Epithelial cell of esophagus (primary cell): ENCODE data around the gene ANXA11.

ENCODE experiments used
- DNase-seq: peaks from one replicate; pipeline ENCODE4 v3.0.0; 2010; ENCODE audit warnings: low read depth
- H3K4me3 ChIP-seq: 2 replicates; pipeline ENCODE4 v1.5.1; 2011; ENCODE audit warnings: mild to moderate bottlenecking, low read length, control low read depth
- CTCF ChIP-seq: IDR thresholded peaks from 2 replicates; pipeline ENCODE4 v1.5.1; 2011; ENCODE audit warnings: low read depth, mild to moderate bottlenecking, low read length, control low read depth, inconsistent platforms; ENCODE audit not compliant: insufficient read depth; ENCODE audit errors: missing control alignments

ANXA11 gene

GRCh38 chr10:80167471-80168161 is 37.7 kb downstream of the ANXA11 start:
- no peak overlapping the region for H3K4me3 ChIP-seq
- DNase-seq: no peak
- no peak for TF ChIP-seq CTCF

- no peak for TF ChIP-seq CTCF
- no peak overlapping the region for H3K4me3 ChIP-seq
- no peak for DNase-seq
Measured at GRCh38 chr10:80166581-80167470, 38.5 kb downstream of the ANXA11 start.

GRCh38 chr10:80165173-80165572 is 40.2 kb downstream of the ANXA11 start:
- TF ChIP-seq CTCF: peak; percentile 48
- H3K4me3 ChIP-seq: no peak overlapping the region
- peak; percentile 89 for DNase-seq

GRCh38 chr10:80164596-80164995 is 40.7 kb downstream of the ANXA11 start:
- no peak for TF ChIP-seq CTCF
- H3K4me3 ChIP-seq: no peak overlapping the region
- peak; percentile 29 for DNase-seq

GRCh38 chr10:80163741-80164341 is 41.5 kb downstream of the ANXA11 start:
- no peak for TF ChIP-seq CTCF
- H3K4me3 ChIP-seq: no peak overlapping the region
- DNase-seq: no peak

GRCh38 chr10:80161321-80162083 is 43.8 kb downstream of the ANXA11 start:
- DNase-seq: no peak
- no peak for TF ChIP-seq CTCF
- no peak overlapping the region for H3K4me3 ChIP-seq
